Stromal cell of bone marrow (primary cell): ENCODE data around the gene MITD1.
"Not testable (repeated sequence)": the region's sequence is repeated elsewhere in the genome, so short reads cannot be mapped to it uniquely, and the experiment has no call there.

Experiments used
- DNase-seq: peaks from one replicate; pipeline ENCODE4 v3.0.0-alpha.2; 2012; ENCODE audit warnings: low read depth

Gene MITD1

DNA sequence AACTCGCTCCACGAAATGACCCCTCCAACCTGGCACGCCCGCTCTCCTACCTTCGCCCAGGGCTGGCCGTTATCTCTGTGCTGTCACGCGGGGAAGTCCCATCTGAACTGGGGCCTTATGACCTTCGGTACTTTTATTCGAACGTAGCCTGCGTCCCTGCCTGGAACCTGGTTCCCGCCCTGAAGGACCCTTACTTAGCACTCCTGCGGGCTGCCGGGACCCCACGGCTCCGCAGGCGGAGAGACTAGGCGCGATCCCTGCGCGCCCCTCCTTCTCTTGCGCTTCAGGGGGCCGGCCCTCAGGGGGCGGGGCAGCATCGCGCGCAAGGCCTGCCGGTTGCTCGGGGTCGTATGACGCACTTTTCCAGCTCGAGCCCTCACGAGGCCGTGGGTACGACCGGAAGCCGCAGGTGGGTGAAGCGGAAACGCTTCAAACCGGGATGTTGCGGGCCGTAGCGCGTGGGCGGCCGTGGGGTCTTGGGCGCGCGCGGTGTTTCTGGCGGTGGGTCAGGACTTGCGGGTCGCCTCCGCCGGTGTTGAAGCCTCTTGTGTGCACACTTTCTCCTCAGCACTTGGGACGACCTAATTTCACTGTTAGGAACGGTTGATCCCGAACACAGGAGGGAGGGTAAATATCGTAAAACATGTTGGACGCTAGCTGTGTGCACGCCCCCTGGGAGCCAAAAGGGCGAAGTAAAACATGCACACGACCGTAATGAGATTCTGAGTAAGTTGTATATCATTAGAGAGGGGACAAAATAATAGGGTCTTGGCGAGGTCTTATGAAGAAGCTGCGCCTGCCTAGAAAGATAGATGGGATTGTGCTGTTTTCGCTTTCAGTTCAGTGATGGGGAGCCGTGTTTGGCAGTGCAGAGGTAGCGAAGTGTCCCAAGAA is 26.0 kb downstream of the MITD1 start, which contains the start of the genes LIPT1 and TSGA10:
LIPT1 (plus strand) TSS at position 325 of the 894 bp plus-strand sequence. CDS start 6,991 bp downstream, outside the sequence.
TSGA10 (minus strand) TSS at position 300 of the 894 bp plus-strand sequence. CDS start 45,503 bp downstream, outside the sequence.
- DNase-seq: peak; percentile 80

DNA sequence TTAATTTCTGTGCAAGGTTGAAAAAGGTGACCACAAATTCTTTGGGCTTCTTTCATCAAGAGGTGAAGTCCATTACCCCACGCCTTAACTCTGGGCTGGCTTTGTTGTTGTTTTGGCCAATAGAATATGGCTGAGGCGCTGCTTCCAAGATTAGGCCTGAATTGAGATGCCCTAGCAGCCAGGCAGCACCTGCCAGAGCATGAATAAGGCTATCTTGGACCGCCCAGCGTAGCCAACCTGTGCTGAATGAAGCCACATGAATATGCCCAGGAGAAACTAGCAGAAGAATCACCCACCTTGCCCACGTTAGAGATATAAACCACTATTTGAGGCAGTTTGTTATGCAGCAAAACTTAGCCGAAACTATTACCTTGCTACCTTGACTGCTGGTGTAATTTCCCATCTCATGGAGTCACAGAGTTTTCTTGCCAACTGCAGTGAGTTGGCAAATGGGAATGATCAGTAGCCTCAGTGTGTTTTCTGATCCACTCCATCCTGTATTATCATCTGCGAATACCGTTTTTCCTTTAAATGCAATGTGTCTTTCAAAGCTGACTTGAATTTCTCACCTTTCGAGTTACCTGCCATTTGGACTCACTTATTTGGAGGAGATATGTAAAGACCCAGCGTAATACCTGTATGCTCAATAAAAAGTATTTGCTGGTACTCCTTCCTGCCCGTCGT is 26.8 kb downstream of the MITD1 start:
- DNase-seq: no peak

DNA sequence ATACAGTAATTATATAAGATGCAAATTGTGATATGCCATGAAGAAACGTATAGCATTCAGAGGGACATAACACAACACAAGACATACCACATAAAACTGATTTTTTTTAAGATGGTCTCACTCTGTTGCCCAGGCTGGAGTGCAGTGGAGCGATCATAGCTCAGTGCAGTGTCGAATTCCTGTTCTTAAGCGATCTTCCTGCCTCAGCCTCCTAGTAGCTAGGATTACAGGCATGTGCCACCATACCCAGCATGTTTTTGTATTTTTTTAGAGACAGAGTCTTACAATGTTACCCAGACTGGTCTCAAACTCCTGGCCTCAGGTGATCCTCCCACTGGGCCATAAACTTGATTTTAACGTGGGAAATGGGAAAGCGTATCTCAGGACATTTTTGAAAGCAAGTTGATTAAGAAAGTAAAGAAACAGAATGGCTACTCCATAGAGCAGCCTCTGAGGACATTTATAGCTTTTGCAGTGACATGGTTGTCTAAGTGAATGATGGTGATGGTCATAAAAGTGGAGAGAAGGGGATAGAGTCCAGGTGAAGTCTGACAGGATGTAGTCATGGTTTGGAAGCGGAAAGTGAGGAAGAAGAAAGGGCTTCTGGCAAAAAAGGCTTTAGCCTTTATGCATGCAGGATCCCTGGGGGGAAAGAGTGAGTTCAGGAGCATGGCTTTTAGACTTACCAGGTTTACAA is 28.5 kb downstream of the MITD1 start:
- no peak for DNase-seq

DNA sequence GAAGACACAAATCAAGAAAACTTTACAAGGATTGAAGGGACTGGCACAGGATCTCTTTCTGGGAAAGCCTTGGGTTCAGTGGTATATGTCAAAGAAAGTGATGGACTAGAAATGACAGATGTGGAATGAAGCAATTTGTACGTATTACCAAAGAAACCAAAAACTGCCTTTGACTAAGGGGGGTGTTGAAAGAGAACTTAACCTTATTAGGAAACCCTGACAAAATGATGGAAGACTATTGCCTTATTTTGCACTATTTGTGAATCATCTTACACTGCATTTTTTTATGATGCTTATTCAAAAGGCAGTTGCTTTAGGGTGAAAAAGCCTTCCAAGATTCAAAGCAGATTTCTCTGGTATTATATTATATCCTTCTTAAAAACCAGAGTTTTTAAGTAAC is 30.2 kb downstream of the MITD1 start:
- no peak for DNase-seq

DNA sequence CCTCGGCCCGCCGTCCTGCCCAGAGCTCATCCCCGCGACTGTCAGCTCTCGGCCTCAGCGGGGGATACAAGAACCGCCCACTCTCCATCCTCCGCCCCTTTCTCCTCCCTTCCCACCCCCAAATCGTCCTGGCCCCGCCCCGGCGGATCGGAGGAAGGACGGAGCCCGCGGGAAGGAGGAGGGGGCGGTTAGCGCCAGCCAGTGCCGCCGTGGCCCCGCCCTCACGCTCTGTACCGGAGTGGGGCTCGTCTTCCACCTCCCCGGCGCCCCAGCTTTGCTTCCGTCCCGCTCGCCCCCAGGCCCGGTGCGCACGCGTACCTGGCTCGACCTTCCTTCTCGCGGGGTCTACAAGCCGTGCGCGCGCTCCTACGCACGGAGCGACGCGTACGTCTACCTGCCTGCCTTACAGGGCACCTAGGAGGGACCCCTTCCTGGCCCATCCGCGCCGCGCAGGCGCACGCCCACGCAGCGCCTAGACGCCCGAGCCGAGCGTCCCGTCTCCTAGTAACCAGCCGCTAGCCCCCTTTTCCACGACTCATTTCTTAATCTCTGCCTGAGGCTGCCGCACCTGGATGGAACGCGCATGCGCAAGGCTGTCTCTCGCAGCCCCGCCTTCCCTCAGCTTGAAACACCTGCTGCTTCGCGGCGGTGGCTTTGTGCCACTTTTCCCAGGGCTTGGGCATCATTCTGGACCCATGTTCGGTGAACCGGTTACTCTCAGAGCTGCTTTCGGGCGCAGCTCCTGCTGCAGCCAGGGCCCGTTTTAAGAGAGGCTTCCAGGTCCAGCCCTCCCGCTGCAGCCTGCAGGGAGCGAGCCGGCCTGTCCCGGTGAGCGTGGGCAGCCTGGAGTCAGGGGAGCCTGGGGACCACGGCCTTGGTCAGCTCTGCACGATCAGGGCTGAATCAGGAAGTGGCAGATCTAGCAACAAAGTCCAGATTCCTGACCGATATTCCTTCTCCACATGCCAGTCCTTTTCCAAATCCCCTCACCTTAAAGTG is 39.4 kb downstream of the MITD1 start, which contains the start of gene C2orf15:
C2orf15 (plus strand) TSS at position 598 of the 999 bp plus-strand sequence. CDS start 8,852 bp downstream, outside the sequence.
- peak; percentile 71 for DNase-seq

DNA sequence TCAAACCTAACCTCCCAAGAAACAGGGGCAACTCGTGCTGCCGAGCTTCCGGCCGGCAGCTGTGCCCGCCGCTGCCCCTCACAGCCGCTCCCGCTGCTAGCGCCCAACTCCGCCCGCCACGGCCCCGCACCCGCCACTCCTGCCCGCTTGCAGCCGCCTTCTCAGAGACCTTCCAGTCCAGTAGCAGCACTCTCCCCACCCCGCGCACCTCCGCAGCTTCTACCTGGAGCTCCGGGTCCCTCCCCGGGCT is 40.1 kb downstream of the MITD1 start:
- DNase-seq: no peak

DNA sequence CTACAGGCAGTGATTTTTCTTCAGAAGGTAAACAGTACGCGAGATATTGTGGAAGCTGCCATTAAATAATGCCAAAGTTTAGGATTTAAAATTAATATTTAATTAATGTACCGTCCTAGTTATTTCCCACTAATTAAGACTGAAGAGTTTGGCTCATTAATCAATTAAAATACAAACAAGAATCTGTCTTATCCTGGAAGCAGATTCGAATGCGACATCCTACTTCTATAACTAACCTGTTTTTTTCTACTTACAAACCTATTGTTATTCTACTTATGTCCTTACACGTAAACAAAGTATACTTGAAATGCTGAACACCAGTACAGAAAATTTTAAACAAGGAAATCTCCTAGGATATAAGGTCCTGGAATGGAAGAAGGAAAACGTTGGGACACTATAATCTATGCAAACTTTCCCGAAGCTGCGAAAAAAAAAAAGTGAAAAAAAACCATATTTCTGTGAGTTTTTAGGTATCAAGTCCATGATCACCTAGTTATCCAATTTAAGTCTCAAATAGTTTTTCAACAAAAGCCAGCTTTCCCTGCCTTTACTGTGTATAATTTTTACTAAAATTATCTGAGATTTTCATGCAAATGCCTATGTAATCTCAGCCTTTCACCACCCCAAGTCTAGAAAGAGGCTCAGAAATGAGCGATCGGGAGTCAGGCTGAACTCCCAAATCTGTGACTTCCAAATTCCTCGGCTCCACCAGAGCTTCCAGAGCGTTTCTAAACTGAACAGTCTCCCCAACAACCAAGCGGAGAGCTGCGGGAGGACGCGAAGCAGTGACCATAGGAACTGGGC is 40.6 kb downstream of the MITD1 start:
- no peak for DNase-seq

DNA sequence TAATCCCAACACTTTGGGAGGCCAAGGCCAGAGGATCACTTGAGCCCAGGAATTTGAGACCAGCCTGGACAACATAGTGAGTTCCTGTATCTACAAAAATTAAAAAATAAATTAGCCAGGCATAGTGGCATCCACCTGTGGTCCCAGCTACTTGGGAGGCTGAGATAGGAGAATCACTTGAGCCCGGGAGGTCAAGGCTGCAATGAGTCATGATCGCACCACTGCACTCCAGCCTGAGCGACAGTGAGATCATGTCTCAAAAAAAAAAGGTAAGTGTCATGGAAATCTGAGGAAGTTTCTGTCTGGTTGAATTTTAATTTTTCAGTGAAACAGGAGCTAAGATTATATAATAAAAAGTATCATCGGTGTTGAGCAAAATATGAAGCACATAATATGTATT is 41.9 kb downstream of the MITD1 start:
- no peak for DNase-seq

DNA sequence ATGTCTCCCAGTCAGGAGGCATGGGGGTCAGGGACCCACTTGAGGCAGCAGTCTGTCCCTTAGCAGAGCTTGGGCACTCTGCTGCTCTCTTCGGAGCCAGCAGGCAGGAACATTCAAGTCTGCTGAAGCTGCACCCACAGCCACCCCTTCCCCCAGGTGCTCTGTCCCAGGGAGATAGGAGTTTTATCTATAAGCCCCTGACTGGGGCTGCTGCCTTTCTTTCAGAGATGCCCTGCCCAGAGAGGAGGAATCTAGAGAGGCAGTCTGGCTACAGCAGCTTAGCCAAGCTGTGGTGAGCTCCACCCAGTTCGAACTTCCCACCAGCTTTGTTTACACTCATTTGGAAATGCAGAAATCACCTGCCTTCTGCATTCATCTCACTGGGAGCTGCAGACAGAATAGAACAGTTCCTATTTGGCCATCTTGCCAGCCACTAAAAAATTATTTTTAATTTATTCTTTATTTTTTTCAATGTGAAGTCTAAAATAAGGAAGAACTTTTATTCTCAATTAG is 45.8 kb downstream of the MITD1 start:
- DNase-seq: not testable (repeated sequence)

DNA sequence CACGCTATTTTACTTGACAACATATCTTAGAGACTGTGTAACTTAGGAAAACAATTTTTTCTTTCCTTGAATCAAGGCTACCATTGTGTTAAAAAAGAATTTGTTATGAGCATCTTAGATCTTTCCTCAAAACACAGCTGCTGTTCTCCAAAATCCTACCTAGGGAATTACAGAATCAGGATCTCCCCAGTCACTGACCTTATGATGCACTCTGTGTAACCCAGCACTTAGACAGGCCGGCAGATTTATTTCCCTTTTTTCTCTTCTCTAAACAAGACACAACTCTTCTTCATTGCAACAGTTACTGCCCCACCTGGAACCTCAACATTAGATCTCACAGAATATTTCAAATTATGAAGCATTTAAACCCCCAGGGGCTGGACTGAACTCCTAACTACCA is 52.9 kb downstream of the MITD1 start:
- no peak for DNase-seq
